Breast epithelium (tissue), 4 donors: Measurements from ENCODE around the gene CCDC28B. TPM values are rescaled to one million over a fixed set of nuclear protein-coding genes. Genes with fewer than 3 reads are reported as not detected.
A peak's percentile ranks its signal among the peaks of the same experiment; 100 is the strongest.

ENCODE experiments used
- DNase-seq, 2 donors: peaks; one replicate each; pipeline ENCODE4 v3.0.0-alpha.2; 2019; ENCODE audit warnings: low spot score in 2 of 2
- H3K27ac ChIP-seq, 2 donors: fragments of 200-600 bp; sonication (generic) in 1 of 2; one replicate each; pipeline ENCODE4 v1.5.1; 2016 to 2019; ENCODE audit warnings: mild to moderate bottlenecking in 1 of 2
- H3K27me3 ChIP-seq, 2 donors: fragments of 200-600 bp; sonication (generic) in 1 of 2; one replicate each; pipeline versions ENCODE4 v1.5.1 to v1.6.0; 2017 to 2019; ENCODE audit warnings: control low read depth in 1 of 2, mild to moderate bottlenecking in 1 of 2
- H3K36me3 ChIP-seq: fragments of 200-600 bp; one replicate; pipeline ENCODE4 v1.5.1; 2019
- H3K4me1 ChIP-seq, 2 donors: fragments of 200-600 bp; sonication (generic); one replicate each; pipeline ENCODE4 v1.5.1; 2016 to 2019; ENCODE audit warnings: control low read depth in 1 of 2
- H3K4me3 ChIP-seq, 3 donors: fragments of 200-600 bp; sonication (generic); 1 replicate in 2 of 3; 2 replicates in 1 of 3; pipeline ENCODE4 v1.5.1; 2016 to 2019; ENCODE audit warnings: mild to moderate bottlenecking in 3 of 3, moderate library complexity in 2 of 3
- H3K9me3 ChIP-seq, 2 donors: fragments of 200-600 bp; sonication (generic) in 1 of 2; one replicate each; pipeline ENCODE4 v1.5.1; 2016 to 2019; ENCODE audit warnings: control low read depth in 1 of 2
- POLR2A ChIP-seq: fragments of 450-650 bp; IDR thresholded peaks from one replicate; pipeline ENCODE4 v1.6.1; 2016; ENCODE audit warnings: antibody characterized with exemption, mild to moderate bottlenecking, moderate library complexity
- POLR2AphosphoS5 ChIP-seq, 3 donors: sonication (generic); formaldehyde crosslinking; IDR thresholded peaks; one replicate each; pipeline ENCODE4 v1.6.1; 2017; ENCODE audit warnings: antibody characterized with exemption in 3 of 3
- intact Hi-C: fragments of 100-400 bp; cut with DNase I; formaldehyde crosslinking; loops from one replicate; pipeline ENCODE4 v1.15.1; 2023; ENCODE audit warnings: low total_unique reads
- total RNA-seq, 3 donors: library from RNA; depleted of rRNA; stranded (reverse); fragments of >200 nt; gene quantifications; one replicate each; pipeline ENCODE4 v1.1.0, GENCODE V29; 2016
- TF ChIP-seq, protein P1 (sequence below), 3 donors: fragments of 450-650 bp; IDR thresholded peaks; one replicate each; pipeline ENCODE4 v1.5.1; 2016 to 2017; ENCODE audit warnings: antibody characterized with exemption in 3 of 3, mild to moderate bottlenecking in 3 of 3, moderate library complexity in 3 of 3

CCDC28B gene
- total RNA-seq, 3 donors from 2014 or later, result 1.4 to 5.2 (median 4.1) TPM

DNA sequence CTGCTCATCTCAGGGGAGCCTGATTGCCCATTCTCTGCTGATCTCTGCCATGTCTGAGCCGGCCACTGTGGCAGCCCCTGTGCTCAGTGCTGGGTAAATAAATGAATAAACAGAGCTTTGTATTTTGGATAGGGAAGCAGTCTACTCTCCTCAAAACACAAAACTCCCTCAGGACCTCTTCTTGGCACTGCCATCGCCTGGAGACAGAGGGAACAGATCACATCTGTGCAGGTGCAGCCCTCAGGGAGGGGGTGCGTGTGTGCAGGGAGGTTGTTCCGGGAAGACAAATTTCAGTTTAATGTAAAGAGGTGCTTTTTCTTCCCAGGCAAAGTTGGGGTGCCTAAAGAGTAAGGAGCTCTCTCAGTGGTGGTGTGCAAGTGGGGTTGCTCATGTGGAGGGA, 38.9 kb downstream of the CCDC28B start:
- Histone ChIP-seq H3K36me3 (no peaks in the 10 kb centered on the region), H3K4me3 (peak overlapping the region in 2 of 3 donors; percentile 69 to 73), H3K27ac (peak overlapping the region; percentile 89 to 96), H3K9me3 (no peaks in the 10 kb centered on the region), H3K4me1 (peaks cover 0 to 8% of the 10 kb centered on the region in 2 donors), H3K27me3 (no peaks in the 10 kb centered on the region)
- no peak for DNase-seq
- TF ChIP-seq, protein P1, sequence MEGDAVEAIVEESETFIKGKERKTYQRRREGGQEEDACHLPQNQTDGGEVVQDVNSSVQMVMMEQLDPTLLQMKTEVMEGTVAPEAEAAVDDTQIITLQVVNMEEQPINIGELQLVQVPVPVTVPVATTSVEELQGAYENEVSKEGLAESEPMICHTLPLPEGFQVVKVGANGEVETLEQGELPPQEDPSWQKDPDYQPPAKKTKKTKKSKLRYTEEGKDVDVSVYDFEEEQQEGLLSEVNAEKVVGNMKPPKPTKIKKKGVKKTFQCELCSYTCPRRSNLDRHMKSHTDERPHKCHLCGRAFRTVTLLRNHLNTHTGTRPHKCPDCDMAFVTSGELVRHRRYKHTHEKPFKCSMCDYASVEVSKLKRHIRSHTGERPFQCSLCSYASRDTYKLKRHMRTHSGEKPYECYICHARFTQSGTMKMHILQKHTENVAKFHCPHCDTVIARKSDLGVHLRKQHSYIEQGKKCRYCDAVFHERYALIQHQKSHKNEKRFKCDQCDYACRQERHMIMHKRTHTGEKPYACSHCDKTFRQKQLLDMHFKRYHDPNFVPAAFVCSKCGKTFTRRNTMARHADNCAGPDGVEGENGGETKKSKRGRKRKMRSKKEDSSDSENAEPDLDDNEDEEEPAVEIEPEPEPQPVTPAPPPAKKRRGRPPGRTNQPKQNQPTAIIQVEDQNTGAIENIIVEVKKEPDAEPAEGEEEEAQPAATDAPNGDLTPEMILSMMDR (IDR thresholded peaks at IDR 0.05), result no peak
- TF ChIP-seq POLR2A, result no peak
- no peak for TF ChIP-seq POLR2AphosphoS5 (IDR thresholded peaks at IDR 0.05)
- intact Hi-C loops, result loop anchor here (5.0 kb wide), 1 partner anchor 302 kb away; the partner anchor contains the start of gene PTP4A2

DNA sequence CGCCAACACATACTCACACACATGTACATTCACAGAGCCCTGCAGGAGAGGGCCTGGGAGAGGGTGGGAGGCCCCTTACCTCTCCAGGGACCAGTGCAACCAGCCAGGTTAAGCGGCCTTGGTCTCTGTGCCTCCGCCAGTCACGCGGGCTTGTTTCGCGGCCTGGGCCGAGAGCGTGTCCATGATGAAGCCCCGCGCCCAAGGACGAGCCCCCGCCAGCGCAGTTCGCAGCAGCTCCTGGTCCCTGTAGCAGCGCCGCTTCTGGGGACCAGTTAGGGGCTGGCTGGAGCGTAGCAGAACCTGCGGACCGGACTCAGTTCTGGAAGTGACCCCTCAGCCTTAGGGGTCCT, 39.4 kb downstream of the CCDC28B start:
- intact Hi-C loops, result loop anchor here (5.0 kb wide), 1 partner anchor 302 kb away; the partner anchor contains the start of gene PTP4A2
- Histone ChIP-seq H3K4me3 (peak overlapping the region in 2 of 3 donors; percentile 69 to 73), H3K9me3 (no peaks in the 10 kb centered on the region), H3K27ac (peak overlapping the region; percentile 89 to 96), H3K27me3 (no peaks in the 10 kb centered on the region), H3K36me3 (no peaks in the 10 kb centered on the region), H3K4me1 (peaks cover 0 to 8% of the 10 kb centered on the region in 2 donors)
- TF ChIP-seq, protein P1 (IDR thresholded peaks at IDR 0.05), result no peak
- no peak for TF ChIP-seq POLR2AphosphoS5 (IDR thresholded peaks at IDR 0.05)
- TF ChIP-seq POLR2A, result no peak
- no peak for DNase-seq

DNA sequence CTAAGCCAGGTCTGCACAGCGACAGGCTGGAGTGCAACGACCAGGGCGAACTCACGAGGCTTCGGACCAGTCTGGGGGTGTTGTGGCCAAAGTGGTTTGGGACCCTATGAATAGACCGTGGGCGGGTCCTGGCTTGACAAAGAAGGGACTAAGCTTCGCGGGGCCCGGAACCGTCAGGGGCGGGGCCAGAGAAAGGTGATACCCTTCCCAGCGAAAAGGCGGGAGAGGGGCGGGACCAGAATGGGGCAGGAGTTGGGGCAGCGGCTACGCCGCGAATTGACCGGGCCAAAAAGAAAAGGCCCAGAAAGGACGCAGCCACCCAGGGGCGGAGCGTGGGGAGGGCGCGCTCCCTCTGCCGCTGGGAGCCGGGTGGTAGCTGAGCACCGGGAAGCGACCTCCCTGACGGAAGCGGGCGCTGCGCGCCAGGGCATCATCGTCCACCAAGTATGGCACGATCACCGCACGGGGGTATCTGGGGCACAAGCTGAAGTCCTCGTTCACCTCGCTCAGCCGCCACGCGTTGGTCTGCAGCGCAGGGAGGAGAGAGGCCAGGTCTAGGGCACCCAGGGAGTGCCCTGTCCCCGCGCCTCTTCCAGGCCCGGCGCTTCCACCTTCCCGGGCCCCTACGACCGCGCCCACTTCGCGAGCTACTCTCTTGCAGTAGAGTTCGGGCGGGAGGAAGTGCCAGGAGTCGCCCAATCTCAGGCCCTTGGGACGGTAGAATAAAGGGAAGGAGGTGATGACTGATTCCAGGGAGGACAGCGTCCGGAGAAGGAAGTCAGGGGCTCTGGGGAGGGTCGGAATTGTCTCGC, 40.0 kb downstream of the CCDC28B start:
- Histone ChIP-seq H3K4me3 (peak overlapping the region; percentile 56 to 73 (median 69)), H3K9me3 (no peaks in the 10 kb centered on the region), H3K27ac (peak overlapping the region; percentile 89 to 96), H3K36me3 (no peaks in the 10 kb centered on the region), H3K4me1 (peaks cover 0 to 8% of the 10 kb centered on the region in 2 donors), H3K27me3 (no peaks in the 10 kb centered on the region)
- peak; percentile 75 to 79 for DNase-seq
- intact Hi-C loops, result no loop called here
- TF ChIP-seq POLR2A (no peak), POLR2AphosphoS5 (IDR thresholded peaks at IDR 0.05) (peak in 2 of 3 donors; percentile 32 to 60)
- TF ChIP-seq, protein P1 (IDR thresholded peaks at IDR 0.05), result peak in 2 of 3 donors; percentile 22 to 27

DNA sequence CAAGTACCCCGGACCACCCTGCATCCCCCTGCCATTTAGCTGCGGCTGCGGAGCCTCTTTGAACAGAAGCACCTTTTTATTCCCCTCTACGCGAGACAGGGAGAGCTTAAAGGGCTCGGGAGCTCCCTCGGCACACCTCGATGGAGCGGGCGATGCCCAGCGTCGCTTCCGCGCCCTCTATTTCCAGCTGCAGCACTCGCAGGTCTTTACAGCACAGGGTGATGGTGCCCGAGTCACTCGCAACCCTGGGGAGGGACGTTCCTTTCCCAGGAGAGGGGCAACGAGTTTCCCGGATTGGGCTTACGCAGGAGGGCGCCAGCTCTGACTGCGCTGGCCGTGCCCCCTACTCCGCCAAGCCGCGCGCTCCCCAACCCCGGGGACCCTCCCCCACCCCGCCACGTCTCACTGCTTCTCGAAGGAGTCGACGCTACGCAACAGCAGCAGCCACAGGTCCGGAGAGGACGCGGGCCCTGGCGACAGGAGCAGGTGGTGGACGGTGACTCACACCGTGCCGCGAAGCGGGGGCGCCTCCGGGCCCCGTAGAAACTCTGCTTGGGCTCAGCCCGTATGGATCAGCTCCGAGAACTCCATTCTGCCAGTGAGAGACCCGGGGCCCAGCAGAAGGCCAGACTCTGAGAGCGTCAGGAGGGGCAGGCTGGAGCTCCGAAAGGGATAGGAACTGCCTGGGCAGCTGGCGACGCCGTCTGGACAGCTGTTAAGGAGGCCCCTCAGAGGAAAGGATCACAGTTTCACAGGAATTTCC, 40.8 kb downstream of the CCDC28B start:
- Histone ChIP-seq H3K36me3 (no peaks in the 10 kb centered on the region), H3K27ac (peak overlapping the region; percentile 89 to 96), H3K4me1 (peaks cover 0 to 8% of the 10 kb centered on the region in 2 donors), H3K27me3 (no peaks in the 10 kb centered on the region), H3K9me3 (no peaks in the 10 kb centered on the region), H3K4me3 (peak overlapping the region; percentile 56 to 73 (median 69))
- intact Hi-C loops, result no loop called here
- peak in 2 of 3 donors; percentile 21 to 60 for TF ChIP-seq POLR2AphosphoS5 (IDR thresholded peaks at IDR 0.05)
- TF ChIP-seq, protein P1 (IDR thresholded peaks at IDR 0.05), result no peak
- TF ChIP-seq POLR2A, result no peak
- peak; percentile 46 to 69 for DNase-seq
